H1 (cell line): ENCODE results near the gene ZNF100. TPM values are rescaled to one million over a fixed set of nuclear protein-coding genes. Genes with fewer than 3 reads are reported as not detected.

Experiments used
- ASH2L ChIP-seq: fragments of 200-600, 300-600 bp; sonication (generic); IDR thresholded peaks from one replicate; pipeline ENCODE4 v1.7.1; 2017; ENCODE audit warnings: low read length
- BACH1 ChIP-seq: IDR thresholded peaks from 2 replicates; pipeline ENCODE4 v1.6.1; 2012; ENCODE audit warnings: low read length, improper control_type of control experiment
- GTF2F1 ChIP-seq: IDR thresholded peaks from 2 replicates; pipeline ENCODE4 v1.6.1; 2012; ENCODE audit warnings: low read depth, low read length, improper control_type of control experiment, borderline replicate concordance
- HDAC2 ChIP-seq, 2 experiments: fragments of 300-600 bp in 1 of 2; sonication (generic) in 1 of 2; IDR thresholded peaks; 2 replicates each; pipeline ENCODE4 v1.6.1; 2011 to 2012; ENCODE audit warnings: low read depth in 2 of 2, low read length in 2 of 2, mild to moderate bottlenecking in 2 of 2, moderate library complexity in 2 of 2, borderline replicate concordance in 1 of 2, inconsistent platforms in 1 of 2
- KDM4A ChIP-seq: IDR thresholded peaks from one replicate; pipeline ENCODE4 v1.7.1; 2012; ENCODE audit warnings: low read depth, mild to moderate bottlenecking, moderate library complexity, low read length, inconsistent platforms; ENCODE audit not compliant: severe bottlenecking
- KDM5A ChIP-seq: fragments of 200-600 bp; IDR thresholded peaks from 2 replicates; pipeline ENCODE4 v1.7.1; 2012; ENCODE audit warnings: mild to moderate bottlenecking, low read length, inconsistent platforms, mixed read lengths
- POLR2A ChIP-seq, 2 experiments: IDR thresholded peaks; 1 replicate in 1 of 2; 2 replicates in 1 of 2; pipeline ENCODE4 v1.6.1; 2011; ENCODE audit warnings: low read depth in 2 of 2, low read length in 2 of 2, mild to moderate bottlenecking in 2 of 2; ENCODE audit errors: control extremely low read depth in 1 of 2
- POLR2AphosphoS5 ChIP-seq: IDR thresholded peaks from 2 replicates; pipeline ENCODE4 v1.6.1; 2011; ENCODE audit warnings: low read depth, low read length
- POU5F1 ChIP-seq: IDR thresholded peaks from 2 replicates; pipeline ENCODE4 v1.6.1; 2011; ENCODE audit warnings: low read depth, mild to moderate bottlenecking, low read length, moderate library complexity
- RAD21 ChIP-seq, 2 experiments: IDR thresholded peaks in 1 of 2; conservative IDR thresholded peaks in 1 of 2; 2 replicates each; pipeline ENCODE4 v1.6.1; 2011; ENCODE audit warnings: low read depth in 2 of 2, low read length in 2 of 2, improper control_type of control experiment in 1 of 2, inconsistent platforms in 1 of 2, mild to moderate bottlenecking in 1 of 2, moderate library complexity in 1 of 2
- RNF2 ChIP-seq: fragments of 200-900, 300-1000 bp; sonication (generic); IDR thresholded peaks from 2 replicates; pipeline ENCODE4 v1.7.1; 2016; ENCODE audit warnings: borderline replicate concordance, low read depth, mild to moderate bottlenecking, antibody characterized with exemption, low read length; ENCODE audit not compliant: poor library complexity, severe bottlenecking; ENCODE audit errors: missing control alignments
- SAP30 ChIP-seq: fragments of 300-600 bp; sonication (generic); IDR thresholded peaks from 2 replicates; pipeline ENCODE4 v1.7.1; 2012; ENCODE audit warnings: low read length, moderate library complexity, mild to moderate bottlenecking, inconsistent platforms; ENCODE audit not compliant: insufficient read depth, insufficient replicate concordance
- SIN3A ChIP-seq, 2 experiments: IDR thresholded peaks in 1 of 2; conservative IDR thresholded peaks in 1 of 2; 2 replicates each; pipeline ENCODE4 v1.6.1; 2011 to 2012; ENCODE audit warnings: low read length in 2 of 2, improper control_type of control experiment in 1 of 2, low read depth in 1 of 2, mild to moderate bottlenecking in 1 of 2
- SIRT6 ChIP-seq: IDR thresholded peaks from one replicate; pipeline ENCODE4 v1.7.1; 2012; ENCODE audit warnings: low read length, inconsistent platforms
- SIX5 ChIP-seq: IDR thresholded peaks from 2 replicates; pipeline ENCODE4 v1.6.1; 2011; ENCODE audit warnings: mild to moderate bottlenecking, low read depth, low read length
- SP1 ChIP-seq: IDR thresholded peaks from 2 replicates; pipeline ENCODE4 v1.6.1; 2011; ENCODE audit warnings: low read depth, low read length
- SP4 ChIP-seq: IDR thresholded peaks from 2 replicates; pipeline ENCODE4 v1.6.1; 2012; ENCODE audit warnings: low read length, inconsistent platforms
- SUZ12 ChIP-seq: fragments of 200-600 bp; sonication (generic); IDR thresholded peaks from 2 replicates; pipeline ENCODE4 v1.6.1; 2012; ENCODE audit warnings: mild to moderate bottlenecking, inconsistent platforms, low read length, moderate library complexity, mixed read lengths
- TAF1 ChIP-seq: IDR thresholded peaks from 2 replicates; pipeline ENCODE4 v1.6.1; 2011; ENCODE audit warnings: mild to moderate bottlenecking, low read depth, low read length
- TBP ChIP-seq: IDR thresholded peaks from 2 replicates; pipeline ENCODE4 v1.6.1; 2011; ENCODE audit warnings: low read depth, low read length, improper control_type of control experiment
- polyA plus RNA-seq, 7 experiments: library from polyadenylated mRNA; depleted of rRNA in 3 of 7; stranded (reverse) in 5 of 7; unstranded in 2 of 7; fragments of >200 nt in 5 of 7; fragments of 200-250 nt in 2 of 7; gene quantifications; 1 replicate in 5 of 7; 2 replicates in 1 of 7; 4 replicates in 1 of 7; pipeline versions ENCODE4 v1.2.1 to v1.2.3, GENCODE V29; 2011 to 2013; ENCODE audit warnings: missing spikeins in 2 of 7, mixed read lengths in 2 of 7
- total RNA-seq: library from RNA; stranded (reverse); fragmentation: NEBNext Ultra II Directional; extraction: Animal tissue kit (Norgen Biotek cat#: 25700); gene quantifications from 2 replicates; pipeline ENCODE4 v1.2.1, GENCODE V29; 2021
- TF ChIP-seq, protein P1 (sequence below): IDR thresholded peaks from 2 replicates; pipeline ENCODE4 v1.6.1; 2012; ENCODE audit warnings: inconsistent platforms

Gene ZNF100
- total and polyA plus RNA-seq, 2 of the 8 experiments (the other 6 are each of a cell fraction or from before 2014, with no cell fraction given), result 4.9 to 30.8 TPM

- no peak for TF ChIP-seq SIX5
- TF ChIP-seq KDM5A, result peak; percentile 76
- peak; percentile 15 for TF ChIP-seq KDM4A
- TF ChIP-seq TBP, result peak; percentile 91
- peak; percentile 83 for TF ChIP-seq POLR2AphosphoS5
- TF ChIP-seq POU5F1, result no peak
- TF ChIP-seq, protein P1, sequence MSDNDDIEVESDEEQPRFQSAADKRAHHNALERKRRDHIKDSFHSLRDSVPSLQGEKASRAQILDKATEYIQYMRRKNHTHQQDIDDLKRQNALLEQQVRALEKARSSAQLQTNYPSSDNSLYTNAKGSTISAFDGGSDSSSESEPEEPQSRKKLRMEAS, result no peak
- peak; percentile 35 to 68; a peak in 2 of 4 replicates for TF ChIP-seq SIN3A (conservative IDR thresholded peaks at IDR 0.05 in 1 of 2, IDR thresholded peaks at IDR 0.05 in 1 of 2; ENCODE audit: low read depth in 1 of 2, low read length in 2 of 2)
- no peak for TF ChIP-seq HDAC2 (IDR thresholded peaks at IDR 0.05; ENCODE audit: borderline replicate concordance in 1 of 2, low read depth in 2 of 2, low read length in 2 of 2)
- no peak for TF ChIP-seq BACH1
- no peak for TF ChIP-seq SIRT6
- TF ChIP-seq SP4, result peak; percentile 71; the same call in 1 of the 2 replicates
- no peak; a peak in 1 of 4 replicates for TF ChIP-seq RAD21 (IDR thresholded peaks at IDR 0.05 in 1 of 2, conservative IDR thresholded peaks at IDR 0.05 in 1 of 2; ENCODE audit: low read depth in 2 of 2, low read length in 2 of 2)
- no peak for TF ChIP-seq RNF2
- TF ChIP-seq TAF1, result peak; percentile 96
- TF ChIP-seq ASH2L, result peak; percentile 80
- TF ChIP-seq GTF2F1, result peak; percentile 57; the same call in 1 of the 2 replicates
- TF ChIP-seq SAP30, result no peak
- peak; percentile 96 for TF ChIP-seq SP1
- TF ChIP-seq SUZ12, result no peak
- peak; percentile 83 to 93 for TF ChIP-seq POLR2A (IDR thresholded peaks at IDR 0.05; ENCODE audit: control extremely low read depth in 1 of 2, low read depth in 2 of 2, low read length in 2 of 2)
Observed at GRCh38 chr19:21767065-21767800, at the start of gene ZNF100 (continued).
